Activated T-helper 1 cell treated with Interleukin-2 at 50 U/mL for 16 hours (primary cell): Measurements from ENCODE around the gene C1D.

Experiments used
- DNase-seq: peaks from one replicate; pipeline ENCODE4 v3.0.0-alpha.2; 2020; ENCODE audit warnings: low read depth

Gene C1D

DNA sequence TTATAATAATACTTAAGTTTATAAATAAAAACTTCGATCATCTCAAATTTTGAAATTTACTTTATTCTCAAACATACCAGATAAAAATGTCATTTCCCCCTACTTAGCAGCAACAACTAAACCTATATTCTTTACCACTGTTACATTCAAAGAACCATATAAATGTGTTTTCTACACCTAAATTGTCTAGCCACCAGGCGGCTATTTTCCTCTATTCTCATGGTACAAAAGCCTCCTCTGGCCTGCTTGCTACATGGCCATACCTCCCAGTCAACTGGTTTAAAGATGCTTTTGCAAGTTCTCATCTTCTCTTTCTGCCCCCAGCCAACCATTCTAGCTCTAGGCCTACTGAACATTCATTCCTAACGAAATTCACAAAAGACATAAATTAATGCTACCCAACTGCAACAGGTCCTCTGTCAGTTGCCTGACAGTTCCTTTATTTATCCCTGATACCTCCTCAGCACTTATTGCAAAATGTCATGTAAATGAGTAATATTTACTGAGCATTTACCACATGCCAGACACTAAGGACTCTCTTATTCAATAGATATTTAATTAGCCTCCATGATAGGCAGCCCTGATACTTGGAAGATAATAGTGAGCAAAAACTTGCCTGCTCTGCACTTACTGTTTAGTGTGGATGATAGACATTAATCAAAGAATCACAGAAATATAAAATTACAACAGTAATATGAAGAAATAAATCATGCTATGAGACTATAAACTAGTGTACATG is 5.0 kb downstream of the C1D start:
- no peak for DNase-seq

DNA sequence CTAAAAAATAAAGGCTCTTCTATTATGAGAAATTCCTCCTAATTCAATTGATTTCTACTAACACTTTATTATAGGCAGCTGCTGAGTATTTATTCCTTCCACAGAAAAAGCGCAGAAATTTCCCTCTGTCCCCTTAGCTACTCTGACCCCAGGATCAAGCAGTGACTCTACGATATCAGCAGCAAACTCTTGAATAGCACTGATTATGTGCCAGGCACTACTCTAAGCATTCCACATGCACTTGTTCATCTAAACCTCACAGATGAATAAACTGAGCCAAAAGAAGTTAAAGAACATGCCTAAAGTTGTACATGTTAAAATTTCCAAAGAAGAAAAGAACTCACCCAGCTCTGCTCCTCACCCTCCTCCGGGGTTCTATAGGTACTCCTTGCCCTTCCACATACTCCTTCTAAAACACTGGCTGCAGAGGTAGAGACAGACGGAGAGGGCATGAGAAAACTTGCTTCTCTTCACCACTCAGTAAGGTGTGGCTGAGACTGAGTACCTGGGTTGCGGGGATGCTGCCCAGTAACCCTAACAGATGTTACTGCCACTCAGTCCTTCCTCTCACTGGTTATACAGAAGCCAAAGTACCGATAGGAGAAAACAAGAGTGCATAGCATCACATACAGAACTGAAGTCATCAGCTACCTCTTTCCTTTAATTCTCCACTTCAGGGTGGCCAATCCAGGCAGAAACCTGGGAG is 9.9 kb downstream of the C1D start:
- no peak for DNase-seq

GRCh38 chr2:68050353-68050752 is 12.5 kb downstream of the C1D start:
- no peak for DNase-seq

DNA sequence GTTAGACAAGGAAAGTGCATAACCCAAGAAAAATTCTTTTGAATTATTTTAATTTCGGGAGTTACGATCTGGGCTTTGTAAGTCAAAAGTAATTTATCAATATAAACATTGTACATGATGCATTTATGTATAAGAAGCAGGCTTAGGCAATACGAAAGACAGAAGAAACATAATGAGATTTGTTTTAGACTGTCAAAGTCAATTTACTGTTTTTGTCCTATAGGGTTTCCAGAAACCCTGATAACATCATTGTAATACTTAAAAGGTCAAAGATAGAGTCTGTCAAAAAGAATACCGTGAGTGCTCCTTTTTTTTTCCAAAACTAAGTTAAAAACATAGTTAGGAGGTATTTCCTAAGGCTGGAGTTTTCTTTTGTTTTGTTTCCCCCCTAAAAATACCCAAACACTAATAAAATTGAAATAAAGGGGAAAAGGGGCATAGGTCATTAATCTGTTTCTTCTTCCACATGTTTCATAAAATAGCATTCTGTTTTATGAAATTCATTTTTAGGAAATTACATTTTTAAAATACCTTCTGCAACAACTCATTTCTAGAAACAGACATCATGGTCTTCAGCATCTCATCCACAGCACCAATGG is 16.1 kb downstream of the C1D start:
- no peak for DNase-seq

DNA sequence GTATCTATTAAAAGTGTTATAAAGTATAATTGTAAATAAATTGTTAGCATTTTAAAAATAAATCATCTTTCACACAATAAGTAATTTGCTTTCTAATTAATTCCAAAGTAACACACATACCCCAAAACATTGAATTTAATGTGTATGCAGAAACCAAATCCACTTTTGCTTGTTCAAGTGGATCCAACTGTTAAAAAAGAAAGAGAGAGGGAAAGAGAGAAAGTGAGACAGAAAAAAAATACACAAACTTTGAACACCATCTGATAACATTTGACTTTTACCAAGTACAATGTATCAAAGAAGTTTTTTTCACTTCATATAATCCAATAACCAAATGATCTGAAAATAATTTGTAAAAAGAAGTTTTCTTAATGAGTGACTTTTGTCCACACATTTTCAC is 16.6 kb downstream of the C1D start:
- DNase-seq, result no peak

- no peak for DNase-seq
Measured at GRCh38 chr2:68045342-68045741, 17.5 kb downstream of the C1D start.

- DNase-seq, result no peak
Measured at GRCh38 chr2:68044099-68044498, 18.7 kb downstream of the C1D start.

GRCh38 chr2:68043695-68044094 is 19.1 kb downstream of the C1D start:
- no peak for DNase-seq

- DNase-seq, result no peak
Measured at GRCh38 chr2:68043032-68043431, 19.8 kb downstream of the C1D start.

- DNase-seq, result no peak
Measured at GRCh38 chr2:68041704-68042245, 21.0 kb downstream of the C1D start.

DNA sequence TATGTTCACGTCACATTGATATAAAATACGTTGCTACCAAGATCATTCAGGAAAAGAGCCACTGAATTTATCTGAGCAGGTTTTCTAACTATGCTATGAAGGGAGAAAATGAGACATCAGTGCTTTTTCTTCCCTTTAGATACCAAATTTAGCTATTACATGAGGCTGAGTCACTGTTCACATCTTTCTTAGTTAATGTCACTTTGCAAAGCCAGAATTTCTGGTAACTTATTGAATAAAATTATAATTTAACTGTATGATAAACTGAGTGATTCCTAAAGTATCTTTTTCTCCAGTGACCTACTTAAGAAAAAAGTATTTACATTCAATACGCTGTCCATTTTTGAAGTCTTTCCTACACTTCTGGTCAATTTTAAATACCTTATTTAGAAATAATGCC is 22.7 kb downstream of the C1D start:
- no peak for DNase-seq

- no peak for DNase-seq
Measured at GRCh38 chr2:68039317-68039716, 23.5 kb downstream of the C1D start.

- no peak for DNase-seq
Measured at GRCh38 chr2:68032702-68033101, 30.1 kb downstream of the C1D start.

- no peak for DNase-seq
Measured at GRCh38 chr2:68031542-68032160, 31.2 kb downstream of the C1D start.

GRCh38 chr2:68031043-68031442 is 31.8 kb downstream of the C1D start:
- no peak for DNase-seq

GRCh38 chr2:68030529-68030928 is 32.3 kb downstream of the C1D start:
- DNase-seq, result no peak

DNA sequence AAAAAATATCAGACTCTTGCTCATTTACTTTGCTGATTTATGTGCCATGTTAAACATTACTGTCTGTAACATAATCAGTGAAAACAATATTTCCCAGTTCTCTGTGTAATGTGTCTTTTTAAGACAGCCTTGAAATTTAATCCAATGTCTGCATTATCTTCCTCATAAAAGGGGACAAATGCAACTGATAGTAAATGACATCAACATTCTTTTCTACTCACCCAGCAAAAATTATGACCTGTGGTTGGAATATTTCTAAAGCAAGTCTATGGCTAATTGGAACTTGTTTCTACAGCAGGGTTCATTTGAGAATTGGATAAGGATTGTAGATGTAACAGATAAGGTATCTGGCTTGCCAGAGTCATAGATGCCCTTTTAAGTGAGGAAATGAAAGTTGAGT is 34.8 kb downstream of the C1D start:
- DNase-seq, result no peak

DNA sequence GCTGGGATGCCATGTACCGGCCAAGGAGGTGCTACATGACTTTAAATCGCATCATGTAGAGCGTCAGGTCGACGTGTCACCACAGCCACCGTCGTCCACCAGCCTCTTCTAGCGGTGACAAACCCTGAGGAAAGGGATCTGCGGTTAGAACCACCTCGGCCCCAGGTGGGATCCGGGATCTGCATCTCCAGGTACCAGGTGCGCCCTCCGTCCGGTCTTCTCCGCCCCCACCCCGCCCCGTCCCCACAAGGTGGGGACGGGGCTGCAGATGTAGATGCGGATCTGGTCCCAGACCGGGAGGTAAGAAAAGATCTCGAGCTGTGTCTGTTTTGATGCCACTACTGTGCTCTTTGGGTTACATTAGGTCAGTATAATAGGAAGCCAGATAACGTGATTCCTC is 38.4 kb downstream of the C1D start:
- no peak for DNase-seq

GRCh38 chr2:68023904-68024303 is 38.9 kb downstream of the C1D start:
- no peak for DNase-seq

- no peak for DNase-seq
Measured at GRCh38 chr2:68018727-68019126, 44.1 kb downstream of the C1D start.

DNA sequence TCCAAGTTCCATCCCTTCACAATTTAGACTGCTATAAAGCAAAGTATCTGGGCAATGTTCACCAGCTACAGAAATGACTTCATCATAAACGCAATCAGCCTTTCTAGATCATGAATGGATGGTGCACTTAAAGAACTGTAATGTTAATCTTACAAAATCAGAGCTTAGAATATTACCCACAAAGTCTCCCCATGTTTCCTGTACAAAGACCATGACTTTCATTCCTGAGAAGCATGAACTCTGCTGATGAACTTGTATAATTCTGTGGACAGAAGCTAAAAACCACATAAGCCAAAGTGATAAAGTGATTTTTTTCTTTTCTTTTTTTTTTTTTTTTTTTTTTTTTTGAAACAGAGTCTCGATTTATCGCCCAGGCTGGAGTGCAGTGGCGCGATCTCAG is 53.3 kb downstream of the C1D start:
- no peak for DNase-seq

- no peak for DNase-seq
Measured at GRCh38 chr2:68000170-68000825, 62.5 kb downstream of the C1D start.
